Measurements from ENCODE around the gene ROBO1.

GRCh38 chr3:78847603-78848002 is 920.2 kb downstream of the ROBO1 start:
- TF ChIP-seq, protein P1, sequence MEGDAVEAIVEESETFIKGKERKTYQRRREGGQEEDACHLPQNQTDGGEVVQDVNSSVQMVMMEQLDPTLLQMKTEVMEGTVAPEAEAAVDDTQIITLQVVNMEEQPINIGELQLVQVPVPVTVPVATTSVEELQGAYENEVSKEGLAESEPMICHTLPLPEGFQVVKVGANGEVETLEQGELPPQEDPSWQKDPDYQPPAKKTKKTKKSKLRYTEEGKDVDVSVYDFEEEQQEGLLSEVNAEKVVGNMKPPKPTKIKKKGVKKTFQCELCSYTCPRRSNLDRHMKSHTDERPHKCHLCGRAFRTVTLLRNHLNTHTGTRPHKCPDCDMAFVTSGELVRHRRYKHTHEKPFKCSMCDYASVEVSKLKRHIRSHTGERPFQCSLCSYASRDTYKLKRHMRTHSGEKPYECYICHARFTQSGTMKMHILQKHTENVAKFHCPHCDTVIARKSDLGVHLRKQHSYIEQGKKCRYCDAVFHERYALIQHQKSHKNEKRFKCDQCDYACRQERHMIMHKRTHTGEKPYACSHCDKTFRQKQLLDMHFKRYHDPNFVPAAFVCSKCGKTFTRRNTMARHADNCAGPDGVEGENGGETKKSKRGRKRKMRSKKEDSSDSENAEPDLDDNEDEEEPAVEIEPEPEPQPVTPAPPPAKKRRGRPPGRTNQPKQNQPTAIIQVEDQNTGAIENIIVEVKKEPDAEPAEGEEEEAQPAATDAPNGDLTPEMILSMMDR (optimal IDR thresholded peaks at IDR 0.05 in 1 of 3, IDR thresholded peaks at IDR 0.05 in 1 of 3, conservative IDR thresholded peaks at IDR 0.05 in 1 of 3; ENCODE audit: extremely low read depth in 1 of 3, insufficient read depth in 2 of 3, low read length in 3 of 3), result no peak
- TF ChIP-seq EZH2 (IDR thresholded peaks at IDR 0.05; ENCODE audit: low read length), result no peak
